ENCODE data around the gene CPN2. TPM values are rescaled to one million over a fixed set of nuclear protein-coding genes. Genes with fewer than 3 reads are reported as not detected.
A peak's percentile ranks its signal among the peaks of the same experiment; 100 is the strongest.

Gene CPN2
- total RNA-seq, 1 donor from 2014 or later, result 0.16 TPM

DNA sequence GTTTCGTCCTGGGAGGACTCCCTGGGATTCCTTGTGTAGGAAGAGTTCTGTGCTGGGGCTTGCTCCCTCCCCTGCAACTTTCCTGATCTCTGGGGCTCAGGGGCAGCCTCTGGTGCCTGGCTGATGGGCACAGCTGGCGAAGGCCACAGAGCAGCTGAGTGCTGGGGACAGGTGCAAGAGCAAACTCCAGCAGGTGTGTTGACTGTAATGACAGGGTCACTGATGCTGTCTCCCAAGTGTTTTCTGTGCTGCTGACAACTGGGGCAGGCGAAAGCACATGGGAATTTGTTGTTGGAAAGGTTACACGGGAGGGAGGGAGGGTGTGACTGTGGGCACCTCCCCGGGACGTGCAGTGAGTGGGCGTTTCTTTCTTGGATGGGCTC is 21.6 kb downstream of the CPN2 start:
- no peak for DNase-seq (ENCODE audit: low spot score)

DNA sequence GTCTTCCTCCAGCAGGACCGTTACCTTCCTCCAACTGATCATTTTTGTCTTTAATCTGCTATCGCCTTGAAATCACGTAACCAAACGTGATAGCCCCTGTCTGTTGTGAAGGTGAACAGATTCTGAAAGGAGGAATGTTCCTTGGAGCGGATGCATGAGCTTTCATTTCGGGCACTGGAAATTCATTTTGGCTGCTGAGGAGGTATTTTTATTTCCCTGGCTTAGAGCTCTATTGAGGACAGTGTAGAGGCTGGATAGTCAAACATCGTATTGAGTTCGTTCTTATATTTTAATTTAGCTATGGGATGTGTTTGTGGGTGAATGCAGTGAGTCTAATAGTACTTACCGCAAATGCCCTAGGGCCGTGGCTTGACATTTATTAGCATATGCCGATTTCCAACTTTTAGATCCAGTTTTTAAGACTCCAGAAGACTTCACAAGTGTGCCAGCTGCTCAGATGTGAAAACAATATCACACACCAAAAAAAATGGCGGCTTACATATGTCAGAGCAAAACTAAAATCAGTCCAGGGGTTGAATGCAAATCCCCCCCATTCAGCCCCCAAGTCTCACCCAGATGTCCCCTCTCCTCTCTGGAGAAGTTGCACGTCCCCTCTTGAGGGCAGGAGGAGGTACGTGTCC is 22.1 kb downstream of the CPN2 start:
- no peak for DNase-seq (ENCODE audit: low spot score)

GRCh38 chr3:194328053-194328657 is 23.0 kb downstream of the CPN2 start:
- DNase-seq (ENCODE audit: low spot score), result no peak

- DNase-seq (ENCODE audit: low spot score), result no peak
Observed at GRCh38 chr3:194327218-194328052, 23.7 kb downstream of the CPN2 start.

- no peak for DNase-seq (ENCODE audit: low spot score)
Observed at GRCh38 chr3:194326968-194327217, 24.2 kb downstream of the CPN2 start.

GRCh38 chr3:194326192-194326967 is 24.7 kb downstream of the CPN2 start:
- no peak for DNase-seq (ENCODE audit: low spot score)

GRCh38 chr3:194325424-194326153 is 25.5 kb downstream of the CPN2 start:
- DNase-seq (ENCODE audit: low spot score), result no peak

DNA sequence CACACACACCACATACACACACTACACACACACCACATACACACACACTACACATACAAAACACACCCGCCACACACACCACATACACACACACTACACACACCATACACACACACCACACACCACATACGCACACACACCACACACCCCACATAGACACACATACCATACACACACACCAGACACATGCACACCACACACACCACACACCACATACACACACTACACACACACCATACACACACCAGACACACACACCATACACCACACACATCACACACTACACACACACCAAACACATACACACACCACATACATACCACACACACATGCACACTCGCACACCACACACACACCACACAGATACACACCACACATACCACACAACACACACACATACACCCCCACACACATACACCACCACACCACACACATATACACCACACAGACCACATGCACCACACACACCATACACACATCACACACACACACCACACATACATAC is 26.3 kb downstream of the CPN2 start:
- no peak for DNase-seq (ENCODE audit: low spot score)

DNA sequence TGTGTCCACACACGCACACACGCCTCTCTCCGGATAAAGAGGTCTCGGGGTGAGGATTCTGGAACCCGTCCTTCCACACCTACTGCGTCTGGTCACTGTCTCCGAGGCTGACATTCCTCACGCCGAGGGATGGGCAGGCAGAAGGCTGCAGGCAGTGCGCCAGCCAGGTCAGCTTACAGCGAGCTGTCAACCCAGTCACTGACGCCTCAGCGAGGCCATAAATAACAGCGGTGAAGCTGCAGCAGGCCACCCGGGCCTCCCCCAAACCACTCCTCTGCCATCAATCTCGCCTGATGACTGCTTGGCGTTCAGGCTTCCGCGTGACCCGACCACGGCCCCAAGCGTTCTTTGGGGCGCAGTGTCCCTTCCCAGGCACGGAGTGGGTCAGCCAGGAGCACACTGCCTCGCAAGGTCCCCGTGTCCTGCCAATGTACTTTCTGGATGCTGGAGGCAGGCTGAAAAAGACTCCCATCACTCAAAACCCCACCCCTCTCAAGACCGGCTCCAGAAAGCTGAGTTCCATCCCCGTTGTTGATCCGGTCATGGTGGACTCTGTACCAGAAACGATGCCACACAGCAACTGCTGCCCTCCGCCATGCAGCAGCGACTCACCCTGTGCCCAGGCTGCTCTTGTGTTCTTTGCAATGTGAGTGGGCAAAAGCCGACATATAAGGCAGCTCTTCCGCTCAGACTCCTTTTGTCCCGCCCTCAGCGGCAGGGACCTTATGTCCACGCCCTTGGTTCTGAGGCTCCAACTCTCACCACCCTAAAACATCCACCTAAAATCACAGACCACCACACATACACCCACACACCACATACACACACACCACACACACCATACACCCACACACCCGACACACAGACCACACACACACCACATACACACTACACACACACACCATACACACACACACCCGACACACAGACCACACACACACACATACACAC is 27.1 kb downstream of the CPN2 start:
- DNase-seq (ENCODE audit: low spot score), result no peak

DNA sequence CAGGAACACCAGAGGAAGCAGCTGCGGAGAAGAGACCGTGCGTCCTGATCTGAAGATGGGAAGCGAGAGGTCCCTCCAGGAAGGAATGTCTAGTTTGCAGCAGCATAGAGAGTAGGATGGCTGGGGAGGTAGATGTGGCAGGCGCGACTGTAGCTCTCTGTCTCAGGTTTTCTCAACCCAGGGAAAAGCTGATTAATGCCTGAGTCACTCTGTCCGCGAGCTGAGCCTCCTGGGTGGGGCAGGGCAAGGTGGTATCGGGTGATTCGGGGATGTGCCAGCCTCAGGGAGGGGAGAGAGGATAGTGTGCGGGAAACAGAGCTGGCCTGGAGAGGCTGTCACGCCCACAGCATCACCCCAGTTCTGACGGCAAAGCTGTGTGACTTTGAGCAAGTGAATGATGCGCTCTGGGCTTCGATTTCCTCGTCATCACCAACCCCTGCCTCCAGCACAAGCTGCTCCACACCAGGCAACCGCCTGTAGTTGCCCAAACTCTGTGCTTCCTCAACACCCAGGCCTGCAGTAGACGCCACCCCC is 28.4 kb downstream of the CPN2 start:
- DNase-seq (ENCODE audit: low spot score), result no peak

DNA sequence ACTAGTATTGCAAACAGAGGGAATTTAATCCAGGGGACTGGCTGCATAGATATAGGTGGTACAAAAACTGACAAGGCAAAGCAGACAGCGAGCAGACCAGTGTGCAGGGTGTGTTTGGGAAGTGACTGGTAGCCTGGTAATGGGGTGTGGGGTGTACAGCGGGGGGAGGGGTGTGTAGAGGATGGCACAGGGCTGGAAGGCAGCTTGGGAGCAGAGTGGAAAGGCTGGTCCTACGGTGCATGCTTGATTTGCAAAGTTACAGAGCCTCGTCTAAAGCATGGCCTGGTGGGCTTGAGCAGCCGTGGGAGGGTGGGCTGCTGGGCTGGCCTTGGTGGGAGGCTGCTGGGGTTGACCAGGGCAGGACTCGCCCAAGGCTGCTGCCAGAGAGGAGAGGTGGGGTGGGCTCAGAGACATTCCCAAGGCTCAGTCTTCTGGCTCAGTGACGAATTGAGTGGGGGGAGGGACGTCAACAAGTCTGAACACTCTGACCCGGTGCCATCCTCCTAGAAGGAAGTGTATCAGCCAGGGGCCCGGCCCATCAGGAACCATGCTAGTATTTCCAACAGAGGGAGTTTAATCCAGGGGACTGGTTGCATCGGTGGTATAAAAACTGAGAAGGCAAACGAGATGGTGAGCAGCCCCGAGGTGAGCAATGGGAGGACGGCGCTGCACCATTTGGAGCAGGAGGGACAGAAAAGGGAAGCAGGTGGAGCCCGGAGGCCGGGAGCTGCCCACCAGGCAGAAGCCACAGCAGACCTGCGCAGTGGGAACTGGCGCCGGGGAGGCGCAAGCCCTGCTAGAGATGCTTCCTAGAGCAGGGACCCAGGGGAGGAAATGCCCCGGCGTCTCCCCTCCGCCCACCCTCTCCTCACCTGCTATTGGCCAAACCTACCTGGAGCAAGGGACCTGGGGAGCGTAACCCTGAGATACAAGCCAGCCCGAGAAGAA is 29.2 kb downstream of the CPN2 start:
- DNase-seq (ENCODE audit: low spot score), result no peak

GRCh38 chr3:194320744-194321243 is 30.3 kb downstream of the CPN2 start:
- no peak for DNase-seq (ENCODE audit: low spot score)

DNA sequence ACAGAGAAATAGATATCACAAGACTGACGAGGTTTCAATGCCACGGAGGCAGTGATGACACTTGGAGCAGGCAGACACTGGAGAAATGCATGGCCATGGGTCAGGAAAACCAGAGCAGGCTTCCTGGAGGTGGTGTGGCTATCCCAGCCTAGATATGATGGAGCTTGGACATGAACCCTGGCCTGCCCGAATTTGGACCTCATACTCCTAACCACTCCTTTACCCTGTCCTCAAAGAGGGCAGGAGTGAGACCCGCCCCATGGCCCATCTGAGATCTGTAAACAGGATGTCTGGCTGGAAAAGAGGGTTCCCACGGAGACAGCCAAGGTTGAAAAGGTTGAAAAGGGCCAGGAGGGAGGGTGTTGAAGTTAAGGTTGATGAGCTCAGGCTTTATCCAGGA is 31.0 kb downstream of the CPN2 start:
- no peak for DNase-seq (ENCODE audit: low spot score)

GRCh38 chr3:194318511-194319161 is 32.5 kb downstream of the CPN2 start:
- no peak for DNase-seq (ENCODE audit: low spot score)

DNA sequence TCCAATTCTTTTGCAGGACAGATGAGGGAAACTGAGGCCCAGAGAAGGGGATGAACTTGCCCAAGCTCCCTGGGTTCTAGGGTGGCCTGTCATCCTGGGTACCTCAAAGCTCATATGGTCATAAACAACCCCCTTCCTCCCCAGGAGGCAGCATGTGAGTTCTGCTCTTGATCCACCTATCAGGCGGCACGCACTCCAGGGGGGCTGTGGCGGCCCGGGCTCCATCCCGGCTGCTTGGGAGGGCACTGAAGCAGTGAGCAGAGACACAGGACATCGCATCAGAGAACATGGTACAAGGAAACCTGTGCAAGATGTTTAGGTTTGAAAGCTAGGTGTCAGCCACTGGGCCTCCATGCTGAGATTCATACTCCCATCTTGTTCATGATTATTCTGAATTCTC is 34.2 kb downstream of the CPN2 start:
- no peak for DNase-seq (ENCODE audit: low spot score)

- no peak for DNase-seq (ENCODE audit: low spot score)
Observed at GRCh38 chr3:194315965-194316361, 35.2 kb downstream of the CPN2 start.

DNA sequence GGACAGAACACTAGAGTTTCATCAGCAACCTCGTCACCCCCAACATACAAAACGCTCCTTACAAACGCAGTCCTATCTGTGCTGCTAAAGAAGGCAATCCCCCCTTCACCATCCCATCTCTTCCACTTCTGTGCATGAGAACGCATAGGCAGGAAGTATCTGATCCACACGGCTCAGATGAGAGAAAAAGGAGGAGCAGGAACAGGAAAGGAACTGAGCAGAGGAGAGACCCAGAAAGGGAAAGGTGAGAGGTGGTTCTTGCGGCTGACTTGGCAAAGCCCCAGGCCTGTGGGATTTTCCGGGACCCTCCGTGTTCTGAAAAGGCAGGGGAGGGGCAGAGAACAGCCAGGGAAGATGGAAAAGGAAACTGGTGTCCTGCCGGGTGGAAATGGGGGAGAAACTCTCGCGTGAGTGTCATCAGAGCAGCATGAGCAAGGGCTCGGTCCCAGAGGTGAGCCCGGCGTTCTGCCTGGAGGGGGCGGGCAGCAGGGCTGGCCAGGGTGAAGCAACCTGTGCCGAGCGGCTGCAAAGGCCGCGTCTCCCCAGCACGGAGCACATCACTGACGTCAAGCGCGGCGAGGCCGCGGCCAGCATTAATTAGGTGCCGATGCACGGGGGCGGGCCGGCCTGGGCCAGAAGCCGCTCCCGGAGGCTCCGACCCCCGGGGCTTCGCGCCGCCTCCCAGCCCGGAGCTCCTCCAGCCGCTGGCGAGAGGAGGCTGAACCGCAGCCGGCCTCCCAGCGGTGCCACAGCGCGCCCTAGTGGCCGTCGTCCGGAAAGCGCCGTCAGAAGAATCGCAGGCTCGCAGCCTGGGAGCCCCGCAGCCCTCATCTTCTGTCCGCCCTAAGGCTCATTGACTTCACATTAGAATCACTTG is 35.8 kb downstream of the CPN2 start:
- DNase-seq (ENCODE audit: low spot score), result peak; percentile 96
